DMS 273 treated with DMSO at 0.1 percent for 48 hours (cell line): ENCODE results near the gene ZNF200.
"Not testable (repeated sequence)": the region's sequence is repeated elsewhere in the genome, so short reads cannot be mapped to it uniquely, and the experiment has no call there.

Source experiments
- DNase-seq: peaks from one replicate; lab custom pipeline; 2025; lab: John Stamatoyannopoulos, UW

ZNF200 gene

GRCh38 chr16:3252967-3253366 is 18.0 kb upstream of the ZNF200 start:
- peak; percentile 11 for DNase-seq

GRCh38 chr16:3249451-3249850 is 14.5 kb upstream of the ZNF200 start:
- no peak for DNase-seq

- DNase-seq, result no peak
Observed at GRCh38 chr16:3249020-3249419, 14.1 kb upstream of the ZNF200 start.

GRCh38 chr16:3248596-3248995 is 13.6 kb upstream of the ZNF200 start:
- no peak for DNase-seq

- no peak for DNase-seq
Observed at GRCh38 chr16:3246876-3247275, 11.9 kb upstream of the ZNF200 start.

- no peak for DNase-seq
Observed at GRCh38 chr16:3246002-3246401, 11.0 kb upstream of the ZNF200 start.

GRCh38 chr16:3243882-3244281 is 8.9 kb upstream of the ZNF200 start:
- no peak for DNase-seq

GRCh38 chr16:3242709-3243108 is 7.8 kb upstream of the ZNF200 start:
- DNase-seq, result no peak

GRCh38 chr16:3241761-3242160 is 6.8 kb upstream of the ZNF200 start:
- DNase-seq, result no peak

GRCh38 chr16:3235856-3236669 is 1.1 kb upstream of the ZNF200 start:
- no peak for DNase-seq

- DNase-seq, result peak; percentile 18
Observed at GRCh38 chr16:3234543-3234856, 458 bp downstream of the ZNF200 start.

- no peak for DNase-seq
Observed at GRCh38 chr16:3223913-3224515, 10.9 kb downstream of the ZNF200 start.

GRCh38 chr16:3220839-3221238 is 14.1 kb downstream of the ZNF200 start:
- no peak for DNase-seq

- DNase-seq, result no peak
Observed at GRCh38 chr16:3216263-3216640, 18.7 kb downstream of the ZNF200 start.

GRCh38 chr16:3215601-3216262 is 19.2 kb downstream of the ZNF200 start:
- no peak for DNase-seq

GRCh38 chr16:3214904-3215600 is 19.9 kb downstream of the ZNF200 start:
- no peak for DNase-seq

- DNase-seq, result no peak
Observed at GRCh38 chr16:3212567-3212966, 22.4 kb downstream of the ZNF200 start.

GRCh38 chr16:3212006-3212405 is 23.0 kb downstream of the ZNF200 start:
- DNase-seq, result no peak

- DNase-seq, result no peak
Observed at GRCh38 chr16:3207086-3207953, 27.6 kb downstream of the ZNF200 start.

- not testable (repeated sequence) for DNase-seq
Observed at GRCh38 chr16:3205939-3206338, 29.0 kb downstream of the ZNF200 start.

GRCh38 chr16:3202903-3203539 is 31.9 kb downstream of the ZNF200 start:
- no peak for DNase-seq
